Activated naive CD4-positive, alpha-beta T cell treated with anti-CD3 and anti-CD28 coated beads, Interleukin-2, amount 50 U/mL, for 72 hours (primary cell): Measurements from ENCODE around the gene PLEKHO2. TPM values are rescaled to one million over a fixed set of nuclear protein-coding genes. Genes with fewer than 3 reads are reported as not detected.

ENCODE experiments used
- ATAC-seq, 2 donors: fragments of 150-1000 bp; cut with Tn5 transposase; 2 replicates each; pipeline ENCODE4 v1.10.0; 2021; ENCODE audit warnings: mild to moderate bottlenecking in 2 of 2, moderate library complexity in 2 of 2
- DNase-seq, 2 donors: peaks; one replicate each; pipeline ENCODE4 v3.0.0; 2021 to 2022; ENCODE audit warnings: low spot score in 2 of 2
- H3K27ac Mint-ChIP-seq, 2 donors: one replicate each; pipeline ENCODE4 v1.8.0; 2022; ENCODE audit warnings: mild to moderate bottlenecking in 2 of 2, mixed read lengths in 2 of 2
- H3K36me3 Mint-ChIP-seq, 2 donors: one replicate each; pipeline ENCODE4 v1.8.0; 2022; ENCODE audit warnings: mixed read lengths in 2 of 2
- H3K9me3 Mint-ChIP-seq, 2 donors: one replicate each; pipeline ENCODE4 v1.8.0; 2022; ENCODE audit warnings: mixed read lengths in 2 of 2
- total RNA-seq, 2 donors: library from RNA; stranded (reverse); gene quantifications; one replicate each; pipeline ENCODE4 v1.2.3, GENCODE V29; 2022

The PLEKHO2 gene
- total RNA-seq, 2 donors from 2014 or later = 13.7 to 16.1 TPM

DNA sequence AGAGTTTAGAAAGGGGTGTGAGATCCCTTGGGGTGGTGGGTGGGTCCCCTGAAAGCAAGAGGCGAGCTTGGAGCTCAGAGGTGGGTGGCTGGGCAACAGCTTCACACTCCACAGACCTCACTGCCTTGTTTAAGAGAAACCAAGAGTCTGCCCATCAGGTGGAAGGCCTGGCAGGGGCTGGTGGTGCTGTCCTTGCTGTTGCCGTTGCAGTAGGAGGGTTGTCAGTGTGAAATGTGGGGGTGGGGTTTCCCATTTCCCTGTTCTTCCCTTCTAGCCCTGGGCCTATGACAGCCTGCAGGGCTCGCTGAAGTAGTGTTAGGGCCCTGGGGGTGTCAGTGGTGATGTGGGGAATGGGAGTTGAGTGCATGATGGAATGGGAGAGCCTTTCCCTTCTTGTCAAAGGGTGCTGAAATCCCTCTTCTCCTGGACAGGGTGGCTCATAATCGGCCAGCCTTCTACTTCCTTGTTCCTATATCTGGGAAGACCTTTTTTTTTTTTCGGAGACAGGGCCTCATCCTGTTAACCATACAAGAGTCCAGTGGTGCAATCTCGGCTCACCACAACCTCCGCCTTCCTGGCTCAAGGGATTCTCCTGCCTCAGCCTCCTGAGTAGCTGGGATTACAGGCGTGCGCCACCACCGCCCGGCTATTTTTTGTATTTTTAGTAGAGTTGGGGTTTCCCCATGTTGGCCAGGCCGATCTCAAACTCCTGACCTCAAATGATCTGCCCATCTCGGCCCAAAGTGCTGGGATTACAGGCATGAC is 4.3 kb downstream of the PLEKHO2 start:
- Mint-ChIP-seq H3K27ac (peak overlapping the region in 1 of 2 donors; percentile 87), H3K36me3 (peaks cover 18 to 20% of the 10 kb centered on the region in 2 donors), H3K9me3 (no peaks in the 10 kb centered on the region)
- ATAC-seq (no peak), DNase-seq (no peak)

DNA sequence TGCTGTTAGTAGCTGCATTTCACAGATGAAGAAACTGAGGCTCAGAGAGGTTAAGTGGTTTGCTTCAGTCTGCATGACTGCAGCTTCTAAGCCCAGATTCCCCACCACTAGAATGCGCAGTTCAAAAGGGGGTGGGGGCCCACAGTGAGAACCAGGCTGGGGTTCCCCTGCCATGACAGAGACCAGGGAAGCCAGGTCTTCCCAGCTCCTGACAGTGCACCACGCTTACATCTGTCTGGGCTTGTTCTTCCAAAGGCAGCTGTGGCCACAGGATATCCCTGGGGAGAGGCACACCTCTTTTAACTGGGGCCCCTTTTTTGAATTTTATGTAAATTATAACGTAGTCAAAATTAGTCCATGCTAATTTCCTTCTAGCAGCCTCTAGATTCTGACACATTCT is 5.3 kb downstream of the PLEKHO2 start:
- H3K36me3 Mint-ChIP-seq = peaks cover 18 to 19% of the 10 kb centered on the region in 2 donors
- H3K27ac Mint-ChIP-seq = peak overlapping the region in 1 of 2 donors; percentile 52
- H3K9me3 Mint-ChIP-seq = no peaks in the 10 kb centered on the region
- ATAC-seq = no peak
- DNase-seq = no peak

DNA sequence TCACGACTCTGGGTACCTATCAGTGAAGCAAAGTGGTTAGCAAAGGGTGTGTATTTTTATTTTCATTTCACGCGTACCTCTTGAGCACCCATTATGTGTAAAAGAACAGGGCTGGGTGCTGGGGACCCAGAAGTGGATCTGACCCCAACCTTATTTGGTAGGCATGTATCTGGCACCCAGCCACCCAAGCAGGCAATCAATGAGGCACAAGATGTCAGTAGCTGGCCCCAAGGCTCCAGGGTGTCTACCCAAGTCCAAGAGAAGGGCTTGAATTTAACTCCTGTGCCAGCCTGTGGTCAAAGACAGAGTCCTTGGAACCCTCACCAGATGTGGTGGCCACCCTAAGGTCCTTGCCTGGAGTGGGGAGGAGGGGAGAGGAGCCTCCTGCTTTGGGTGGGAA is 5.7 kb downstream of the PLEKHO2 start:
- Mint-ChIP-seq H3K36me3 (peaks cover 13 to 15% of the 10 kb centered on the region in 2 donors), H3K9me3 (no peaks in the 10 kb centered on the region), H3K27ac (peak overlapping the region in 1 of 2 donors; percentile 52)
- DNase-seq = no peak
- ATAC-seq = no peak

DNA sequence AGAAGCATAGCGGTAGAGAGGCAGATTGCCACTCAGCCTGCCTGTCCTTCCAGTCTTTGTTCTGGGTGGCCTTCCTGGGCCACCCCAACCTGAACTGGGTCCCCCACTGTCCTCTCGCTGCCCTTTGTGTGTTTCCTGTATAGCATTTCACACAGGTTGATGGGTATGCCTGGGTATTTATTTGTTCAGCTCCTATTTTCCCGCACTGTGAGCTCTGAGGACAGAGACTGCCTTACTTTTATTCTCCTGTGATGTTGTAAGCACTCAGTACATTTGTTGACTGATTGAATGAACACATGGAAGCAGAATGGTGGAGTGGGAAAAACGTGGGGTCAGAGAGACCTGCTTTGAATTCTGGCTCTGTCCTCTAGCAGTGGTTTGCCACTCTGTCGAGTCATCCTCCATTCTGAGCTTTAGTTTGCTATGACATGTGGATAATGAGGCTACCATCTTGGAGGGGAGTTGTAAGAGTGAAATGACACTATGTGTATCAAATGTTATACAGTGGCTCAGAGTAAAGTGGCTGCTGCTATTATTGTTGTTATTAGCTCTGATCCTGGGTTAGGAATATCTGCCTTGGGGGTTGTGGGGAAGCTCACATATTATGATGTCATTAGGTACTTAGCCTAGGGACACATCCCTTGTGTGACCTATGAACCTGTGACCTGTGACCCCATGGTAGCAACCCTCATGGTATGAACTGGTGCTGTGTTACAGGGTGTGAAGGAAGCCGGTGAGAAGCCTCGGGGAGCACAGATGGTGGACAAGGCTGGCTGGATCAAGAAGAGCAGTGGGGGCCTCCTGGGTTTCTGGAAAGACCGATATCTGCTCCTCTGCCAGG is 6.4 kb downstream of the PLEKHO2 start:
- Mint-ChIP-seq H3K27ac (peak overlapping the region; percentile 6 to 61), H3K9me3 (no peaks in the 10 kb centered on the region), H3K36me3 (peaks cover 10 to 12% of the 10 kb centered on the region in 2 donors)
- no peak for ATAC-seq
- no peak for DNase-seq

DNA sequence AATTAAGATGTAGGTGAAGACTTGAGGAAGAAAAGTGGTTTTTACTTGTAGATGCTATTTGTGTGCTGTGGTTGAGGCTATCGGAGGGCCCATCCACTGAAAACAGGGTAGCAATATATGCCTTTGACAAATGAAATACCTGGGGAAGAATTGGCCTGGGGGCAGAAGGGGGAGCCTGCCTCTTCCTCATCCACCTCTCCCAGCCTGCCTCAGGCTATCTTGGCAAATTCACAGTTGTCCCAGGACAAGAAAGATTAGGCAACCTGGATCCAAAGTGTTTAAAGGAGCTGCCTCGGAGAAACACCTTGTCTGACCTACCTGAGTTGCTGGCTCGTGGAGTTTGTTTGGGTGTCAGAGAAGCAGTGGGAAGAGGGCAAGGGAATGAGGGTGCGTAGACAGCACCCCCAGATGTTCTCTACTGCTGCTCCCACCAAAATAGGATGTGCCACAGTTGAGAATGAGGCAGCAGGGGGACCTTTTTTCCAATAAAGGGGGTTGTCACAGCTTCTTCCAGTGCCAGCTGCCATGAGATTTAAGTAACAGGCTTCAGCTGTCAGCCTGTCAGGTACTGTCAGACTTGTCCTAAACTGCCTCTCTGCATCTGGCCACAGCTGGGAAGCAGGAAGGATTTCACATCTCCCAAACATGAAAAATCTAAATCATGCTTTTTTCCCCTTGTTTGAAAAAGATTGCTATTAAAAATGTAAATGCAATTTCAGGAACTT is 9.2 kb downstream of the PLEKHO2 start:
- Mint-ChIP-seq H3K9me3 (no peaks in the 10 kb centered on the region), H3K27ac (peak overlapping the region; percentile 25 to 81)
- no peak for ATAC-seq

DNA sequence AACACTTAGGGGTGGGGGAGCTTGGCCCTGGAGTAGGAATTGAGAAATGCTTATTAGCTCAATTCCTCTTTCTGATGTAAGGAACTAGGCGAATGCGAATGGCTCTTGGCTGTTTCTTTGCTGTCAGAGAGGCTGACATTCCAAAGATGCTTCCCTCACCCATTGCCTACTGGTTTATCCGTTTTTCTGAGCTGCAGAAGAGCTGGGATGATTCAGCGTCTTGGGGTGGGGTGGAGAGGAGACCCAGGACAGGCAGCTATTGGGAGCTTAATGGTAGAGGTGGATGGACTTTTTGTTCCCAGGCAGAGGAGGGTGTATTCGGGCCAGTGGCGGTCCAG is 9.8 kb downstream of the PLEKHO2 start:
- no peaks in the 10 kb centered on the region for H3K9me3 Mint-ChIP-seq
- H3K27ac Mint-ChIP-seq = peak overlapping the region in 1 of 2 donors; percentile 81
- no peak for ATAC-seq
- no peak for DNase-seq
- H3K36me3 Mint-ChIP-seq = peaks cover 6 to 12% of the 10 kb centered on the region in 2 donors

More for the DNA sequence above, 9.2 kb downstream of the PLEKHO2 start:
- DNase-seq = no peak
- peaks cover 6 to 12% of the 10 kb centered on the region in 2 donors for H3K36me3 Mint-ChIP-seq

DNA sequence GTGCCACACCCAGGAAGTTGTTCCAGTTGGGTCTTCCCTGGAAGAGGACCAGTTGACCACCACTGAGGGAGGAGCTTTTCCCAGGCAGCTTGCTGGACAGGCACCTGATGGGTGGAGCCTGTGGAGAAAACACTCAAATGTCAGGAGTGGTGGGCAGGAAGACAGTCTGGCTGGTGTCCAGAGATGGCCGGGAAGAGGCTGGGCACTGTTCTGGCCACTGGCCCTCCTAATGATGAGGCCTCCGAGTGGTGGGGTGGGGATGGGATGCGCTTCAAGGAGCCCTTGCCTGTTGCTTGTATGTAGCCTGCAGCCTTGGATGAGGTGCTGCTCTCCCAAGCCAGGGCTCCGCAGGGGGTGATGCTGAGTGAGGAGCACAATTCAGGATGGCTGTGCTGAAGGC is 12.3 kb downstream of the PLEKHO2 start:
- Mint-ChIP-seq H3K36me3 (peaks cover 0 to 12% of the 10 kb centered on the region in 2 donors), H3K27ac (no peak overlapping the region), H3K9me3 (no peaks in the 10 kb centered on the region)
- DNase-seq = no peak
- no peak for ATAC-seq

DNA sequence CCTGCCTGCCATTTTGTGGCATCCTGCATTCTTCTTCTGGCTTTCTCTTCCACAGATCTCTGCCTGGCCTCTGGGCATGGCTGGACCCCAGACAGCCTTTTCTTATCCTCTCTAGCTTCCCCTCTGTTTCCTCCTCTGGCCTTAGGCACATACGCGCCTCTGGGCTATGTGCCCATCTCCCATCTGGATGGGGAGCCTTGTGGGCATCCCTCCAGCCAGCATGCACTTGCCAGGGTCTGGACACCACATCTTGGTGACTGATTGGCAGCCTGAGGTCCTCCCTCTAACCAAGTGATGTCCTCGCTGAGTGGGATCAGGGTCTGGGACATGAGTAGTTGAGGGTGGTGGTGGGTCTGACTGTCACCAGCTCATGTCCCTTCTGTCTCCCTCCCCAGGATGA is 12.8 kb downstream of the PLEKHO2 start:
- H3K27ac Mint-ChIP-seq = peak overlapping the region in 1 of 2 donors; percentile 65

DNA sequence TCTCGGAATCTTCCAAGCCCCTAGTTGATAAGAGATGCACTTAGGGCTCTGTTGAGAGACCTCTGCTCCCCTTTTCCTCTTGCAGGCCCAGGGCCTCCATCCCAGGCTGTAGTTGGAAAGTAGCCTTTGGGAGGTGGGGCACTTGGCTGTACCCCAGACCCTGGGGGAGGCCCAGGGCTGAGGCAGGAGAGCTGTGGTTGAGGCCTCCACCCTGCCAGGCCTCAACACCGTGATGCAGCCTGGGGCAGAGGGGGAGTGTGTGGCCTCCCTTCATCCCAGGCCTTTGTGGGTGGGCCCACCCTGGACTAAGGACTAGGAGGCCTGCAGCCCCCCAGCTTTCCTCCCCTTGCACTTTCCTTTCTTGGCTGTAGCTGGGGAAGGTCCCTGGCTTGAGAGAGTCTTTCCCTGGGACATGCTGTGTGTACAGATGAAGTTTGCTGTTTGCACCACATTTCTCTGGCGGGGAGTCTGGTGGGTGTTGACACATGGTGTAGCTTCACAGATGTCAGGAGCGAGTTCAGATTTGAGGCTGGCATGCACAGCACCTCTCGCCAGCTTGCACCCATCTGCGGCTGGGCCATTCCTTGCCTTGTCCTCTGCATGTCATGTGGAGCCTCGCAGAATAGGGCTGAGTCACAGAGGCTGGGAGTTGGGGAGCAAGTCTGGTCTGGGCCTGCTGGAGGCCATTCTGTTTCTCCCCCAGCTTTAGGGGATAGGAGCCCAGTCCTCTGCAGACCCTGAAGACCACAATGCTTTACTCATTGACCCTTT is 13.7 kb downstream of the PLEKHO2 start:
- Mint-ChIP-seq H3K27ac (peak overlapping the region; percentile 71 to 74), H3K36me3 (peaks cover 0 to 10% of the 10 kb centered on the region in 2 donors), H3K9me3 (no peaks in the 10 kb centered on the region)
- DNase-seq = no peak
- no peak for ATAC-seq

More for the DNA sequence above, 12.8 kb downstream of the PLEKHO2 start:
- Mint-ChIP-seq H3K9me3 (no peaks in the 10 kb centered on the region), H3K36me3 (peaks cover 0 to 12% of the 10 kb centered on the region in 2 donors)
- ATAC-seq (no peak), DNase-seq (no peak)

DNA sequence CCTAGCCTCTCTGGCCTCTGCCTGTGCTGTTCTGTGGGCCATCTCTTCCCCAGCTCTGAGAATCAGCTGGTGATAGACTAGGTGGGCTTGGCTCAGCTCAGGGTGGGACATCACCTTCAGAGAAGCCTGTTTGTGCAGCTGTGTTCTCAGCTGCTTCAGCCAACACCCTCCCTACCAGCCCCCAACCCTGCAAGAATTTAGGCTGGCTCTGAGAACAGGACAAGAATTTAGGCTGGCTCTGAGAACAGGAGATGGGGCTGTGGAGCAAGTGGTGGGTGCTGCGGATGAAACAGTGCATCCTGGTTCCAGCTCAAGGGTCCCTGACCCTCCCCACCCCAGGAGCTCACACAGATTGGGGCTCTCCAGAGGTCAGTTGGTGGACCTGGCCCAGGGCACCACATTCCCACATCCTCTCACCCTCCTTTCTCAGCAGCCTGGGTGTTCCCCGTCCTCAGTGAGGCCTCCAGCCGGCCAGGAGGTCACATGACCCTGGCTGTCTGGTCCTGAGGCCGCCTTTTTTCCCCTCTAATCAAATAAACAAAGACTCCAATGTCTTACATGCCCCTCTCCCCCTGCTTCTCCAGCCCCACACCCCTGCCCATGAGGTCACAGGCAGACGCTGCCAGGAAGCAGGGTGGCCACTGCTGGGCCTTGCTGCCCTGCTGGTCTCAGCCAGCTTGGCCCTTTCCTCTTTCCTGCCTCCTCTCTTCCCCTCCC is 14.9 kb downstream of the PLEKHO2 start:
- ATAC-seq = no peak
- DNase-seq = no peak
- Mint-ChIP-seq H3K27ac (peak overlapping the region; percentile 1 to 71), H3K36me3 (peaks cover 0 to 6% of the 10 kb centered on the region in 2 donors), H3K9me3 (no peaks in the 10 kb centered on the region)

DNA sequence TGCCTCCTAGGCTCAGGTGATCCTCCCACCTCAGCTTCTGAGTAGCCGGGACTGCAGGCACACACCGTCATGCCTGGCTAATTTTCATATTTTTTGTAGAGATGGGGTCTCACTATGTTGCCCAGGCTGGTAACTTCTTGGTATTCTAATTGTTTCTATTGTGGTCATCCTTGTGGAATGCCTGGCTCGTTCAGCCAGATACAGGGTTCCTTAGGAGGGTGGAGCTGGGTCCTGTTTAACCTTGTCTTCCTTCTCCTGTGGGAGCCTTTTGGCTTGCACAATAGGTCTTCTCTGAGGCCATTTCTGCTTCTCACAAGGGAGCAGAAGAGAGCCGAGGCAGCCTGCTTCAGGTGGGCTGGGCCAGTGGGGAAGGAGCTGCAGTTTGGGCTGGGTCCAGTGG is 15.7 kb downstream of the PLEKHO2 start:
- H3K27ac Mint-ChIP-seq = peak overlapping the region; percentile 71 to 88

DNA sequence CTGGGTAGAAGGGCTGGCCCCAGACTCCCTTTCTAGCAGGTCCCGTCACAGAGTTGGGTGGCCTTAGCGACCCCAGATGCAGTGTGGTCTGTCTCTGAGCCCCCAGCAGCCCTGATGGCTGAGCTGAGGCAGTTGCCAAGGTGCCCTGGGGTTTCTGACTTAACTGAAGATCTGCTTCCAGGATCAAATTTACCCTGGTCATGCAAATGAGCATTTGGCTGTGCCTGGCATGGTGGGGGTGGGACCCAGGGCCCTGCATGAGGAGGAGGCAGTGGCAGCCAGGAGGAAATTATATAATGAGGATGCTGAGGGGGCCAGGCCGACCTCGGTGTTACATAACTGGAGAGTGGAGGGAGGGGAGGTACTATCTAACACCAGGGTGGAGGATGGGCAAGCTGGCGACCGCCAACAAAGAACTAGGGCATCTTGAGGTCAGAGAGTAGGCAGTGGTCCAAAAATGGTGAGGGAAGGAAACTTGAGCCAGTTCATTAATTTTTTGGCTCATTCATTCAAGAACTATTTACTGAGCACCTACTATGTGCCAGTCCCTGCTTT is 16.4 kb downstream of the PLEKHO2 start:
- no peak for ATAC-seq
- Mint-ChIP-seq H3K9me3 (no peaks in the 10 kb centered on the region), H3K27ac (no peak overlapping the region), H3K36me3 (peaks cover 0 to 6% of the 10 kb centered on the region in 2 donors)
- DNase-seq = no peak

More for the DNA sequence above, 15.7 kb downstream of the PLEKHO2 start:
- no peak for ATAC-seq
- DNase-seq = no peak
- H3K36me3 Mint-ChIP-seq = peaks cover 0 to 6% of the 10 kb centered on the region in 2 donors
- H3K9me3 Mint-ChIP-seq = no peaks in the 10 kb centered on the region

DNA sequence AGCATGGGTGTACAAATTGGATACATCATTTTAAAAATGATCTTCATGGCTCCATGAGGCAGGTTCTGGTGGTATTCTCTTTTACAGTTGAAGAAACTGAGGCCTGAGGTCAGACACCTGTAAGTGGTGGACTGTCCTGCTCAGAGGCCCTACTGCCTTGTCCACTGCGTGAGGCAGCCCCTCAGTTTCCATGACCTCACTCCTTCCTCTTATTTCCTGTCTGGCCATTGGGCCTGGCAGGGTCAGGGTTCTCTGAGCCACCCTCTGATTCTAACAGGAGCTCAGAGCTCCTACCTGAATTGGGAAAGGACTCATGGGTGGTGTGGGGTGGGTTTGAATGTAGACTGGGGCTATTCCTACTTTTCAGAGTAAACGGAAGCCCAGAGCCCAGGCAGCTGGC is 17.5 kb downstream of the PLEKHO2 start:
- H3K27ac Mint-ChIP-seq = no peak overlapping the region
- DNase-seq = no peak
- H3K36me3 Mint-ChIP-seq = peaks cover 0 to 5% of the 10 kb centered on the region in 2 donors
- ATAC-seq = no peak
- H3K9me3 Mint-ChIP-seq = no peaks in the 10 kb centered on the region

DNA sequence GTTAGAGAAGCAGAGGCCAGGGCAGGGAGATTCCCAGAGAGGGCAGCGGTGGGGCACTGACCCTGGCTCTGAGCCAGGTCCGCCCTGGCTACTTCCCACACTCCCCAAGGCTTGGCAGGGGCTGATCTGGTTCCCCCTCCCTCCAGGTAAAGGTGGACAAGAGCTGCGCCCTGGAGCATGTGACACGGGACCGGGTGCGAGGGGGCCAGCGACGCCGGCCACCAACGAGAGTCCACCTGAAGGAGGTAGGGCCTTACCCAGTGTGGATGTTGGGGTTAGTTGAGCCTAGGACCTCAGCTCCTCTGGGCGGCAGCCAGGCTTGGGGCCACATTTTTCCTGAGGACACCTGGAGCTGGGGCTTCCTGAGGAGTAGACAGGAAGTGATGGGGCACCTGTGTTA is 19.6 kb downstream of the PLEKHO2 start:
- peak overlapping the region; percentile 66 to 82 for H3K27ac Mint-ChIP-seq
- DNase-seq (no peak), ATAC-seq (no peak)
- H3K9me3 Mint-ChIP-seq = no peaks in the 10 kb centered on the region
- H3K36me3 Mint-ChIP-seq = no peaks in the 10 kb centered on the region

DNA sequence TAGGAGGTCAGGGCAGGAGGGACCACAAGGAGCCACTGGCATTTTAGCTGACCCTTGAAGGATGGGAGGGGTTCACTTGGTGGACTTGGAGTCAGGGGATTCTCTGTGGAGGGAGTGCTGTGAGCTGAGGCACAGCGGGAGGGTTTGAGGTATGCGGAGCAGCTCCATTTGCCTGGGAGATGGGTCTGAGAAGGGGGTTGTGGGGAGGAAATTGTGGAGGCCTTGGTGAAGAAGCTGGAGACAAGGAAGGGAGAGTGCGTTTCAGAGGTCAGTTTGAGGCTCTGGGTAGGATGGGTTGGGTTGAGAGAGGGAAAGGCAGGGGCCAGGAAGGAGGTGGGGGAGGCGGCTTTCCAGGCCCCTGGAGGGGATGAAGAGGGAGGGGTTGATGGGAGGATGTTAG is 20.2 kb downstream of the PLEKHO2 start:
- ATAC-seq = no peak
- H3K27ac Mint-ChIP-seq = peak overlapping the region; percentile 66 to 82

More for the DNA sequence above, 20.2 kb downstream of the PLEKHO2 start:
- no peak for DNase-seq
- H3K36me3 Mint-ChIP-seq = no peaks in the 10 kb centered on the region
- H3K9me3 Mint-ChIP-seq = no peaks in the 10 kb centered on the region
